NCI-H2171 treated with DMSO at 0.1 percent for 48 hours (cell line): ENCODE results near the gene CCDC8.
"Not testable (repeated sequence)": the region's sequence is repeated elsewhere in the genome, so short reads cannot be mapped to it uniquely, and the experiment has no call there.

Experiments
- DNase-seq: peaks from one replicate; lab custom pipeline; 2025; lab: John Stamatoyannopoulos, UW

CCDC8 gene

DNA sequence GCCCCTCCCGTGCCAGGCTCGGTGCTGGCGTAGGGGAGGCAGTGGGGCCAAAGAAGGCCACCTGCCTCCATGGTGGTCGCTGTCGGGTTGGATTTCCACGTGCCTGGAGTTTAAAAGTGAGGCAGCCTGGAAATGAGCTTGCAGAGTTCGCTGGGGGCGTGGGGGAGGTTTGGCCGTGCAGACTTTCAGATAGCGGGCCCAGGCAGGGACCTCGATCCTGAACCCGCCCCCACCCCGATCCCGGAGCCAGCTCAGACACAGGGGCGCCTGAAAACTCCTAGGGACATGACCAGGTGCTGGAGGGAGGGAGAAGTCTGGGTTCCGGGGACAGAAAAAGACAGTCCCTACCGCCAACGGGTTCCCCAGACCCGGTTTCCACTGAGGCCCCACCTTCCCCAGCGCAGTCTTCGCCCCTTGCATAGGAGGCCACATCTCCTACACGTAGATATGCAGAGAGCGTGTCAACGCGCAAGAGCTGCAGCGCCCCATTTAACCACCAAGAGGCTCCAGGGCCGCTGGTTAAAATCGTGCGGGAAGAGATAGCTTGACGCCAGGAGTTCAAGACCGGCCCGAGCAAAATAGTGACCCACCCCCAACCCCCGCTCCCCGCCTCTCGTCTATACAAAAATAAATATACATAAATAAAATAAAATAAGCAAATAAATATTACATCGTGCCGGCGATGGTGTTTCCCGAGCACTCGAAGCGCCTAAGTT is 8.5 kb downstream of the CCDC8 start:
- peak; percentile 67 for DNase-seq

- peak; percentile 79 for DNase-seq
Measured at GRCh38 chr19:46404055-46404752, 9.2 kb downstream of the CCDC8 start.

DNA sequence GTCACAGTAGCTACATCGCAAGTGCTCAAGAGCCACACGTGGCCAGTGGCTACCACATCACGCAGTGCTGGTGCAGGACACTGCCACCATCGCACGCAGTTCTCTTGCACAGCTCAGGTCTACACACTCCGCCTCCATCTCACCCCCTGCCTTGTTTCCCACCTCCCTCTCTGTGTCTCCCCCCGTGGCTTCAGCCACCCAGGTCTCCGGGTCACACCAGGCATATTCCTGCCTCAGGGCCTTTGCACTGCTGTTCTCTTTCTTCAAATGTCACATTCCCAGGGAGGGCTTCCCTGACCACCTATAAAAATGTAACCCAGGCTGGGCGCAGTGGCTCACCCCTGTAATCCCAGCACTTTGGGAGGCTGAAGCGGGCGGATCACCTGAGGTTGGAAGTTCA is 10.6 kb downstream of the CCDC8 start:
- no peak for DNase-seq

GRCh38 chr19:46397801-46398479 is 15.4 kb downstream of the CCDC8 start:
- not testable (repeated sequence) for DNase-seq

DNA sequence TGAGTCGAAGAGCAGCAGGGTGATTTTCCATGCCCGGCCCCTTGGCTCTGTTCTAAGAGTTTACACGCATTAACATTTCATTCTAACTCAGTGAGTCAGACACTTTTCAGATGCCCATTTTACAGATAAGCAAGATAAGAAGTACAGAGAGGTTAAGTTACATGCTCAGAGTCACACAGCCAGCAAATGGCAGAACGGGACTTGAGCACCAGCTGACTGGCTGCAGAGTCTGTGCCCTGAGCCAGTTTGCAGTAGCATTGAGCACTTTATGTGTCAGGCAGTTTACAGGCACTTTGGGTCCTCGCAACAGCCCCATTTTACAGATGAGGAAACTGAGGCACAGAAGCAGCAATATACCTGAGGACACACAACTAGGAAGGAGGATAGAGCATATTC is 19.0 kb downstream of the CCDC8 start:
- DNase-seq: no peak

DNA sequence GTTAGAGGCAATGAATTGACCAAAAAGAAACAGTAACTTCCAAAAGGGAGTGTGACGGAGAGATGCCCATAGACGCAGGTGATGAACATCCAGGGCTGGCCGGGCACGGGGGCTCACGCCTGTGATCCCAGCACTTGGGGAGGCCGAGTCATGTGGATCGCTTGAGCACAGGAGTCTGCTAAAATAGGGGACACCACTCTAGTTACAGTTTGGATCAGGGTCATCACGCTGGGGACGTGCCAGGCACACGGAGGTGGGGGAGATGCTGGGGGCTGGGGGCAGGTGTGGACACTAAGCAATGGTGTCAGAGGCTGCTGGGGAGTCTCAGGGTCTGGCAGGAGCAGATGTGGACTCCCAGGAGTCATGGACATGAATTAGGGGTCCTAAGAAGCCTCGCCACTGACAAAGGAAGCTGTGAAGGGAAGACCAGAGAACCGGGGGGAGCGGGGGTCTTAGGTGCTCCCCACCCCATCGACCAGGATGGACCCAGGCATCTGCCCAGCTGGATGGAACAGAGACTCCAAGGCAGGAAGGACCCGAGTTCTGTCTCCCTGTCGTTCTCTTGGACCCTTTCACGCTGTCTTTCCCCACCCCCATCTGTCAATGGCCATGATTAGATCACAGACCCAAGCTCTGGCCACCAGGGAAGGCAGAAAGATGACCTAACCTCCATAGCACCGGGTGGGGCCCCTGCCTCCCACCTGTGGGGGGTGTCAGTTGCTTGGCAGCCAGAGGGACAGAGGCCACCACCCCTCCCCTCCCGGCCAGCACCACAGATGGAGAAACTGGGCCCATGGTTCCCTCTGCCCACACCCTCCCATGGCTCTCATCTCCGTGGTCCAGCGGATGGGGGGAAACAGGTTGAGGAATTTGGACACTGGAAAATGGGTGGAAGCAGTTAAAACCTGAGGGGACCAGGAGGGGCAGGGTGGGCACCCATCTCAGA is 19.6 kb downstream of the CCDC8 start:
- no peak for DNase-seq

GRCh38 chr19:46392837-46393236 is 20.5 kb downstream of the CCDC8 start:
- no peak for DNase-seq

DNA sequence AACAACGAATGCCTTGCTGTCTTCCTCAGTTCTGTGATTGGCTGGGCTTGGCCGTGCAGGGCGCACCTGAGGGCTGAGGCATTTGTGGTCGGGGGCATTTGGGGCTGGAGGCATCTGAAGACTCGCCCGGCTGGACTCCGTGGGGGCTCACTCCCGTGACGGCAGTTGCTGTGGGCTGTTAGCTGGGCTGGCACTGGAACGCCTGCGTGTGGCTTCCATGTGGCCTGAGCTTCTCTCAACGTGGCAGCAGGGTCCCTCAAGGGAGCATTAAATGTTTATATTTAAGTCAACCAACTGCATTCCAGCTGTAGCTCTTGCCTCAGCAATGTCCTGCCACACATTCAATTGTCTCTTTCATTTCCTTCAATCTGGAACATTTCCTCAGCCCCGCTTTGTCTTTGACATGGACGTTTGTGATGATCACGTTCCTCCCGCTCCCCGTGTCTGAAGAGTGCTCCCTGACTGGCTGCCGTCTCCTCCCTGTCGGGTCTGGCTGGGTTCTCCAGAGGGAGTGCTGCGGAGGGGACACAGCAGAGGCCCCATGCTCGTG is 21.0 kb downstream of the CCDC8 start:
- no peak for DNase-seq

- no peak for DNase-seq
Measured at GRCh38 chr19:46391296-46392251, 21.8 kb downstream of the CCDC8 start.

DNA sequence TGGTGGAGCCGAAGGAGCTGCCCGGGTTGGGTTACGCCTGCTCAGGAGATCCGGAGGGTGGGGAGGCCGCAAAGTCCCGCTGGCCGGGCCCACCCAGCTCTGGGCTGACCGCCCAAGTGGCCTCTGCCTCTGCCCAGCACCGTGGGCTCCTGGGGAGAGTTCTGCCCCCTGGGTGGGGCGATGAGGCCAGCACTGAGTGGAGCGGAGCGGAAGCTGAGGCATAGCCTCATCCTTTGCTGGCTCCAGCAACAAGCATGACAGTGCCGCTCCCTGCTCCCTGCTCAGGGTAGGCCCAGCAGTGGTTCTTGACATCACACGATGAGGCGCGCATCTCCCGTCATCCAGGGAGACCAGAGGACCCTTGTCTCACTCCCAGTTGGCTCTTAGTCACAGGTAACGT is 22.5 kb downstream of the CCDC8 start:
- no peak for DNase-seq

DNA sequence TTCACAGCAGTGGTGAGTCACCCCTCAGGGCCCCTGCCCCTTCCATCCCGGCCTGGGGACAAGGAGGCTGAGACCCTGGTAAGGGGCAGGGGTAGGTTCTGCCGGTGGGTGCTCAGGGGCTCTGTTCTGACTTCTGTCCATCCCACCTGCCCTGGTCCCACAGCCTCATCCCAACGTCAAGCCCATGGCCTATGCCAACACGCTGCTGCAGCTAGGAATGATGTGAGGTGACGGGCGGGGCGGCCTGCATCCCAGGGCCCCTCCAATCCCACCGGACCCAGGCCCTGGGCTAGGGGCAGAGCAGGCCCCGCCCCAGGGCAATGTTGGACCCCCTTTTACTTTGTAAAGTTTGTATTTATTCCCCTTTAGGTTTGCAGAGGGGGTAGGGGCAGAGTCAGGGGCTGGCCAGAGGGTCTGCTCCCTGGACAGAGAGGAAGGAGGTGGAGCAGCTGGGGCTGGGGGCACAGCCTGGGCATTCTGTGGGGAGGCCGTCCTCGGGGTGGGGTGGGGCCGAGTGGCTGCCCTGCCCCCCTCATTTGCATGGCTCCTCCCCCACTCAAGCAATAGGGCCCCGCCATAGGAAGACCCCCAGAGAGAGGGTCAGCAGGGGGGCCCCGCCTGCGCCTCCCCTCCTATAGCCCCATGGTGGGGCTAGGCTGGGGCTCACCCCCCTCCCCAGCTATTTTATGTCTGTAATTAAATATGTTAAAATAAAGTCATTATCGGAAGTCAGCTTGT is 23.1 kb downstream of the CCDC8 start:
- no peak for DNase-seq

- DNase-seq: no peak
Measured at GRCh38 chr19:46388311-46389095, 24.9 kb downstream of the CCDC8 start.

- DNase-seq: no peak
Measured at GRCh38 chr19:46387713-46388130, 25.6 kb downstream of the CCDC8 start.

- no peak for DNase-seq
Measured at GRCh38 chr19:46386996-46387712, 26.2 kb downstream of the CCDC8 start.

DNA sequence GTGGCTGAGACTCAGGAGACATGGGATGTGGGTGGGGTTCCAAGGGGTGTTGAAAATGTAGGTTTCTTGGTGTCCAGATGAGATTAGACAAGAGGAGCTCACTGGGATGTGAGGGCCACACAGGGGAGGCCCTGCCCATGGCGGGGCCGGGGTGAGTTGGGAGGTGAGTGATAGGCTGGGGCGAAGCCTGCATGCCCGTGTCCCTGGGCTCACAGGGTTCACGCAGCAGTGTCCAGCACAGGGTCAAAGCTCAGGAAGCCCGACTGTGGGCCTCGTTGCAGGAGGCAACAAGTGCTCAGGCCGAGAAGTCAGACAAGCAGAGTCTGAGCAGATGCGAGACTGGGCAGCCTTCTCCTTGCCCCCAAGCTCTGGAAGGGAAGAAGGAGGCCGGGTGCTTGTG is 27.2 kb downstream of the CCDC8 start:
- no peak for DNase-seq

DNA sequence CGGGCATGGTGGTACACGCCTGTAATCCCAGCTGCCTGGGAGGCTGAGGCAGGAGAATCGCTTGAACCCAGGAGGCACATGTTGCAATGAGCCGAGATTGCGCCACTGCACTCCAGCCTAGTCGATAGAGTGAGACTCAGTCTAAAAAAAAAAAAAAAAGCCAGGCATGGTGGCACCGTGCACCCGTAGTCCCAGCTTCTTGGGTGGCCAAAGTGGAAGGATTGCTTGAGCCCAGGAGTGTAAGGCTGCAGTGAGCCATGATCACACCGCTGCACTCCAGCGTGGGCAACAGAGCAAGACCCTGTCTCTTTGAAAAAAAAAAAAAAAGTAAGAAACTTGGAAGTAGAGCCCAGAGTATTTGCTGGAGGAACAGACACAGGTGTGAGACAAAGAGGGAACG is 27.7 kb downstream of the CCDC8 start:
- DNase-seq: no peak

DNA sequence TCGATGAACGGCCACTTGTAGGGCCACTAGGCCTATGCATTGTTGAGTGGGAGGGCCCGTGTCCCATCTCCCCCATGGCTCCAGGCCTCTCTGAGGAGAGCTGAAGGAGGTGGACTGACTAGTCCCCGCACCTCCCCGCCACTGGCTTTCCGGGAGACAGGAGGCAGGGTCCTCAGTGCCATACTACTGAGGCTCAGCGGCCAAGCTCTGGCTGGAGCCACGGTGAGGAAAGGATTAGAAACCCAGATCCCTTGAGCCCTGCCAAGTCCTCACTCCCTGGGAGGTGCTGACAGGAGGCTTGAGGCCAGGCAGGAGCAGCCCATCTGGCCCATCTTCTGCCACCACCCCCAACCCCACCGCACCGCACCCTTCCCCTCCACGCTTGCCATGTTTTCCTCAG is 29.0 kb downstream of the CCDC8 start:
- no peak for DNase-seq

GRCh38 chr19:46383846-46384245 is 29.5 kb downstream of the CCDC8 start:
- no peak for DNase-seq
